Activated naive CD4-positive, alpha-beta T cell treated with anti-CD3 and anti-CD28 coated beads, Interleukin-2, amount 50 U/mL, for 72 hours (primary cell): ENCODE data around the gene PTGR3. TPM values are rescaled to one million over a fixed set of nuclear protein-coding genes. Genes with fewer than 3 reads are reported as not detected.
A peak's percentile ranks its signal among the peaks of the same experiment; 100 is the strongest.

Experiments used
- ATAC-seq, 2 donors: fragments of 150-1000 bp; cut with Tn5 transposase; 2 replicates each; pipeline ENCODE4 v1.10.0; 2021; ENCODE audit warnings: mild to moderate bottlenecking in 2 of 2, moderate library complexity in 2 of 2
- DNase-seq, 2 donors: peaks; one replicate each; pipeline ENCODE4 v3.0.0; 2021 to 2022; ENCODE audit warnings: low spot score in 2 of 2
- H3K27ac Mint-ChIP-seq, 2 donors: one replicate each; pipeline ENCODE4 v1.8.0; 2022; ENCODE audit warnings: mild to moderate bottlenecking in 2 of 2, mixed read lengths in 2 of 2
- H3K36me3 Mint-ChIP-seq, 2 donors: one replicate each; pipeline ENCODE4 v1.8.0; 2022; ENCODE audit warnings: mixed read lengths in 2 of 2
- H3K9me3 Mint-ChIP-seq, 2 donors: one replicate each; pipeline ENCODE4 v1.8.0; 2022; ENCODE audit warnings: mixed read lengths in 2 of 2
- total RNA-seq, 2 donors: library from RNA; stranded (reverse); gene quantifications; one replicate each; pipeline ENCODE4 v1.2.3, GENCODE V29; 2022

The PTGR3 gene
- total RNA-seq, 2 donors from 2014 or later: 25.9 to 31.6 TPM

DNA sequence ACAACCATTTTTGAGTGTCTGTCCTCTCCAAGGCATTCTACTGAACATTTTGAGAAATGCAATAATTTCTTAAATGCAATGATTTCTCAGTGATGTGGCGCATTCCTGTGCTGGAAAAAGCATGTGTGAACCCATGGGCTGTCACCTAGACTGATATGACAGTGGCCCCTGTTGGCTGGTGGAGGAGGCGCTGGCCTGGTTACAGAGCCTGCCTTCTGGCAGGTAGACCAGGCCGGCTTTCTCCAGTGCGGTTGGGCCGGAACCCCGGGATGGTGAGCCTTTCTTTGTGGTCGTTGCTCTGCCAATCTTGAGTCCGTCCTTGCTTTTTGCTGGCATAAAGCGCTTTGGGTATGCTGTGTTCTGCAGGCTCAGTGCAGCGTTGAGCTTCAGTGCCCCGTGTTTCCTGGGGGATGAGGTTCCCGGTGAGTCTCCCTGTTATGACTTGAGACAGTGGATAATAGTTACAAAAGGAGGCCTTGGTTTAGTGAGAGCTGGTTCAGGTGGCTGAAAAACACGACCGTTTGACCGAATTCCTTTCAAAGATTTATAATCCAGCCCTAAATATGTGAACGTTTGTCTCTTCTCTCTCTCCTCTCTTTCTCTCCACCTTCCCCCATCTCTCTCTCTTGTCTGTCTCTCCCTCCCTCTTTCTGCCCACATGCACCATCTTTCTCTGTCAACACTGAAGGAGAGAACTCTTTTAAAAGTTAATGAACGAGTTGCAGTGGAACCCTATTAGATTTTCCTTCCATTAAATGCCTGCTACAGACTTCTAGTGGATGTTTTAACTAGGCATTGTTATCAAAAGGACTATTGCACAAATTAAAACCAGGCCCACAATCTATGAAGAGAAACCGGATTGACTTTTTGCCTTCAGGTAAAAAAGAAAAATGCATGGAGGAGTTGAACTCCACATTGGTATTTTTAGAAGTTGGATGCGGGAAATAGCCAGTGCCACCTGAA is 35.7 kb upstream of the PTGR3 start:
- H3K27ac Mint-ChIP-seq: peak overlapping the region in 1 of 2 donors; percentile 96
- DNase-seq: no peak
- H3K36me3 Mint-ChIP-seq: peaks cover 10 to 24% of the 10 kb centered on the region in 2 donors
- no peaks in the 10 kb centered on the region for H3K9me3 Mint-ChIP-seq
- peak in 1 of 2 donors; percentile 26 for ATAC-seq

DNA sequence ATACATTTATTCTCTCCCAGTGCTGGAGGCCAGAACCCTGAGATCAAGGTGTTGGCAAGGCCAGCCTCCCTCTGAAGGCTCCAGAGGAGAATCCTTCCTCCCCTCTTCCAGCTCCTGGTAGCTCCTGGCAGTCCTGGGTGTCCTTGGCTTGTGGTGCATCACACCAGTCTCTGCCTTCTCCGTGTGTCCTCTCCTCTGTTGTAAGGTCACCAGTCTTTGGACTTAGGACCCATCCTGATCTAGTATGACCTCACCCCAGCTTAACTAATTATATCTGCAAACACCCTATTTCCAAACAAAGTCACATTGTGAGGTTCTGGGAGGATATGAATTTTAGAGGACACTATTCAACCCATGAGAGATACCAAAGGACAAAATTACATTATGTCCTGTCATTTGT is 32.8 kb upstream of the PTGR3 start:
- Mint-ChIP-seq H3K36me3 (peaks cover 7 to 33% of the 10 kb centered on the region in 2 donors), H3K27ac (no peak overlapping the region), H3K9me3 (no peaks in the 10 kb centered on the region)
- ATAC-seq: no peak
- DNase-seq: no peak

DNA sequence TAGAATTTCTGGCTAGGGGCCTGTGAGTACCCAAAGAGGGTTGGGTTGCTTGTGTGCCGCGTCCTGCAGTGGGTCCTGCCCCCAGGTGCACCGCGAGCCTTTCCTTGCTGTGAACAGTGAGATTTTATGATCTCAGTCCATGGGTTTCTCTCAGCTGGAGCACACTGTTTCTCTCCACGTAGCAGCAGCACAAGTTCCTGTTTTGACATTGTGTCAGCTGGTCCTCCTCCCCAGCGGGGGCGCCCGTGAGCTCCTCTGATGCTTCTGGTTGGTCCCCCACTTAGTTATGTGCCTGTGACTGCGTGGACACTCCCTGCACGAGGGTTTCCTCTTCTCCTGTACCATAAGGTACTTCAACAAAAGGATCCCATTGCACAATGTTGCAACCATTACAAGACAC is 31.5 kb upstream of the PTGR3 start:
- Mint-ChIP-seq H3K27ac (no peak overlapping the region), H3K36me3 (peaks cover 7 to 33% of the 10 kb centered on the region in 2 donors), H3K9me3 (no peaks in the 10 kb centered on the region)
- DNase-seq (no peak), ATAC-seq (no peak)

DNA sequence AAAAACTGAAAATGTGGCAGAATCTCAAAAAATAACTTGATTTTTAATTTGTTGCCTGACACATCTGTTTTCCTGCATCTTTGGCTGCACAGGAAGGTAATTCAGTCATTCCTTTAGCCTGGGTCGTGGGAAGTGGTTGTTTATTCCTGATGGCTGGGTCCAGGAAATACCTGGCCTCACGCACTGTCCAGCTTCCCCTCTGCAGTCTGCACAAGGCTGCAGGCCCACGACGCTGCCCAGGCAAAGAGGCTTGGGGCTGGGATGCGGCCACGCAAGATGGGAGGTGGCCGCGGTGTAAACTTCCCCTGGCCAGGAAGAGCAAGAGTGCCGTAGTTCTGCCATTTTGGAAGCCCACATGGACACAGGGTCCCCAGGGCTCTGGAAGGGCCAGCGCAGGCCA is 29.8 kb upstream of the PTGR3 start:
- ATAC-seq (no peak), DNase-seq (no peak)
- Mint-ChIP-seq H3K27ac (no peak overlapping the region), H3K9me3 (no peaks in the 10 kb centered on the region), H3K36me3 (peaks cover 7 to 33% of the 10 kb centered on the region in 2 donors)

DNA sequence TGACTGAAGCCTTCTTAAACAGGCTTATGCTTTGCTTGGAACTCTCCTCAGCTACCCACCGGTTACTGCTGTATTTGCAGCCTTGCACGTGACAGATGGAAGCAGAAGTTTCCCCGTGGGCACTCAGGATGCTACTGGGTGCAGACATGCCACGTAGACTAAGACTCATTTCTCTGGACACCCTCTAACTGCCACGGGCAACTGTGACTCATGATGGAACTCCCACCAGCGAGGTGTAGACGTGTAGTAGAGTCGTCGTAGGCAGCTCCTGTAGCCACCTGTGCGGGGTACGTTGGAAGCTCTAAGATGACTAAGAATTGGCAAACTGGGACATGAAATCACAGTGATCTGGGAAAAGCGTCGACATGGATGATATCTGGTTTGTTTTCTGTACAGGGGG is 29.2 kb upstream of the PTGR3 start:
- peaks cover 7 to 33% of the 10 kb centered on the region in 2 donors for H3K36me3 Mint-ChIP-seq
- DNase-seq: no peak
- peak overlapping the region in 1 of 2 donors; percentile 8 for H3K27ac Mint-ChIP-seq
- no peaks in the 10 kb centered on the region for H3K9me3 Mint-ChIP-seq
- no peak for ATAC-seq

DNA sequence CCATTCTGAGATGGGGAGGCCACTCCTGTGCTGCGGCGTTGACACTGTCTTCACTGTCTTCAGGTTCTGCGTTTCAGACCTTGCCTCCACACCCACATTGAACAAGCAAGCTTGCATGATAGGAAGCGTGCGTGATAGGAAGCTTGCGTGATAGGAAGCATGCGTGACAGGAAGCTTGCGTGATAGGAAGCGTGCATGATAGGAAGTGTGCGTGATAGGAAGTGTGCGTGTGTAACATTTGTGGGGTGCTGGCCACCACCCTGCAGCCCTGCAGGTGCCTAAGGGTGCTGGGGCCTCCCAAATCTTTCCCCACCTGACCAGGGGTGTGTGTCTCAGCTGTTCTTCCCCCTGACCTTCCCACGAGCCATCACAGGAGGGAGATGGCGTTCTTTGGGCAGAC is 27.0 kb upstream of the PTGR3 start:
- H3K36me3 Mint-ChIP-seq: peaks cover 7 to 22% of the 10 kb centered on the region in 2 donors
- DNase-seq (no peak), ATAC-seq (no peak)
- H3K9me3 Mint-ChIP-seq: no peaks in the 10 kb centered on the region
- H3K27ac Mint-ChIP-seq: no peak overlapping the region

DNA sequence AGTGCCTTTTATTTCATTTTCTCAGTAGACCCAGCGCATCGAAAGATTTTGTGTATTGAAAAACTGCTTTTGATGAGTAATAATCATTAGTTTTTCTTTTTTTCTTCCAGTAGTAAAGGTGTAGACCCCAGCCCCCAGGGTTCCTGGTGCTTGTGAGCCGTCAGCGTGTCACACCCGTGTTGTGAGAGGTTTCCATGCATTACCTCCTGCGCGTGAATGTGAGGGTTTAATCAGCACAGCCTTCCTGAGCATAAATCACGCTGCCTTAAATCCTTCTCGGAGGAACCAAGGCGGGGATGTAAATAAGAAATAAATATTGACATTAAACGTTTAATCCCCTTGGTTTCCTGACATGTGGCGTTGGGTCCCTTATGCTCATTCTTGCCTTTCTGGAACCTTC is 26.0 kb upstream of the PTGR3 start:
- H3K36me3 Mint-ChIP-seq: peaks cover 7 to 18% of the 10 kb centered on the region in 2 donors

DNA sequence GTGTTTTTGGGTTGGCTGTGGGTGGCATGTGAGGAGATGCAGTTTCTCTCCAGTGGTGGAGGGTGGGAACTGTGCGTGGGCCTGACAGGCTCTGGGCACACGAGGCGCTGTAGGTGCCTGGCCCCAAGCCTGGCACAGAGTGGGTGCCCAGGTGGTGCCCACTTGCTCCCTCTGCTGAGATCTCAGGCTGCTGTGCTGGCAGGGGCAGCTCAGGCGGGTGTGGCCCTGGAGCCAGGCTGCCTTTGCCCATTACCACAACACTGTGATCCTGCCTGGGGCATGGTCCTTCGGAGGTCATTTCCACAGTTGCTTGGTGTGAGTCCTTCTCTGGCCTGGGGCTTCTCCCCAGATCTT is 22.1 kb upstream of the PTGR3 start:
- ATAC-seq: no peak
- H3K36me3 Mint-ChIP-seq: peaks cover 0 to 15% of the 10 kb centered on the region in 2 donors
- no peak overlapping the region for H3K27ac Mint-ChIP-seq

More for the DNA sequence above, 26.0 kb upstream of the PTGR3 start:
- ATAC-seq (no peak), DNase-seq (no peak)
- H3K9me3 Mint-ChIP-seq: no peaks in the 10 kb centered on the region
- H3K27ac Mint-ChIP-seq: no peak overlapping the region

DNA sequence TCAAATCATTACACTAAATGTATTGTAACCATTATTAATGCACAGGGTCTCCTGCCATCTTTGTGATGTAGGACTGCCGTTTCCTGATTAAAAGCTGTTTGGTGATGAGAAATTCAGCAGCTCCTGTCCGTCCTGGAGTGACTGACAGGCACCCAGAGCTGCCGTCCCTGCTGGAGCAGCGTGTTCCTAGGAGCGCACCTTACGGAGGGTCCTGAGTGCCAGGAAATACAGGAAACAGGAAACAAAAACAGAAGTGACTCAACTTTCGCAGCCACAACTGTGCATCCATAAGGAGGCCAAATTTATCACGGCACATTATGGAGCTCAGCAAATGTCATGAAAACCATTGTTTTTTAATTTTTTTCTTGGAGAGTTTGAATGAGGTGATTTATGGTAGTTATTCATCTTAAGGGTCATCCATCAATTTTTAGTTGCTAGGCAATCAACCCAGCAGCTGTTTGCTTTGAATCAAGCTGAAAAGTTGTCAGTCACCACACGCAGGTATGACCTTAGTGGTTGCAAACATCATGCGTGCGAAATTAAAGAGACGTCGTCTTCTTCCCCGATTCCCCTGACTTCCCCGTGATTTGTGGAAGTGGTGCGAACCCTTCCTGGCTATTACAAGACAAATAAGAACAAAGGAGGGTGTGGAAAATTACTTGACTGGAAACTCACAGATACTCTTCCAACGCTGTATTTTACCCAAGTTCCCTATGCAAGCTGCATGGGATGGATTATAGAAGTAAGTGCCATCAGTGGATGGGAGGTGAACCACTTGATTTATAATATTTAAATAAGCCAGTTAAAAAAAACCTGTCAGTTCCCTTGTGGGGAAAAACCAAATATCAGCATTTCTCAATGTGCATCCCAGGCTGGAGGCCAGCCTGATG is 21.5 kb upstream of the PTGR3 start:
- Mint-ChIP-seq H3K36me3 (peaks cover 0 to 15% of the 10 kb centered on the region in 2 donors), H3K9me3 (no peaks in the 10 kb centered on the region), H3K27ac (no peak overlapping the region)
- ATAC-seq (no peak), DNase-seq (no peak)

More for the DNA sequence above, 22.1 kb upstream of the PTGR3 start:
- no peak for DNase-seq
- H3K9me3 Mint-ChIP-seq: no peaks in the 10 kb centered on the region

DNA sequence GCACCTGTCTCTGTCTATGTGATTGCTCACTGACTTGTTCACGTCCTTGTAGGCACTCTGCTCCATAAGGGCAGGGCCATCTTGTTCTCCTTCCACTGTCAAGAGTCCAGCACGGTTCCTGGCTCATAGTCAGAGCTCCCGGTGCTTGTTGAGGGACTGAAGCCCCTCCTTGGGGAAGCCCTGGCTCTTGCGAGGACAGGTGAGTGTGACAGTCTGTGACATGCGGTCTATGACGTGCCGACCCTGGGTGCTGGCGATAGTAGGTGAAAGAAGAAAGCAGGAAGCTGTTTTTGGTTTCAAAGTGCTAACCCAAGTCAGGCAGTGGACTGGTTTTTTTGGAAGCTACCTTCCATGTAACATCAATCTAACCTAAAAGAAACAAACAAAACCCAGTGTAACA is 20.5 kb upstream of the PTGR3 start:
- peaks cover 0 to 15% of the 10 kb centered on the region in 2 donors for H3K36me3 Mint-ChIP-seq

DNA sequence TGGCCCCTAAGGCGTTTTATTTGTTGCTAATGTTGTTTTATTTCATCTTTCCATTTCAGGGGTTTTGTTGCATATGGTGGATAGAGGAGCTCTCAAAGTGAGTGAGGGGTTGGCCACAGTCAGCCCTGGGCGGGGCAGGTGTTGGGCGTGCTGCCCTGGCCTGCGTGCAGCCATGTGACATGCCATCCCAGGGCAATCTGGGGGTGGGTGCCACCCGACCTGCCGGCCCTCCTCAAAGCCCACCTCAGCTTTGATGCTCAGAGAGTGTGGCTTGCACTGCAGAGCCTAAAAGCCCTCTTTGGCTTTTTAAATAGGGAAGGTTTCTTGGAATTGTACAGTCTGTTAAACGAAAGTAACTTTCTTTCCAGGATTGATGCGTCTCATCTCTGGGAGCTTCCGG is 20.0 kb upstream of the PTGR3 start:
- H3K36me3 Mint-ChIP-seq: peaks cover 0 to 15% of the 10 kb centered on the region in 2 donors
- no peaks in the 10 kb centered on the region for H3K9me3 Mint-ChIP-seq
- DNase-seq (no peak), ATAC-seq (no peak)
- H3K27ac Mint-ChIP-seq: no peak overlapping the region

More for the DNA sequence above, 20.5 kb upstream of the PTGR3 start:
- DNase-seq (no peak), ATAC-seq (peak in 1 of 2 donors; percentile 36)
- no peaks in the 10 kb centered on the region for H3K9me3 Mint-ChIP-seq
- no peak overlapping the region for H3K27ac Mint-ChIP-seq

DNA sequence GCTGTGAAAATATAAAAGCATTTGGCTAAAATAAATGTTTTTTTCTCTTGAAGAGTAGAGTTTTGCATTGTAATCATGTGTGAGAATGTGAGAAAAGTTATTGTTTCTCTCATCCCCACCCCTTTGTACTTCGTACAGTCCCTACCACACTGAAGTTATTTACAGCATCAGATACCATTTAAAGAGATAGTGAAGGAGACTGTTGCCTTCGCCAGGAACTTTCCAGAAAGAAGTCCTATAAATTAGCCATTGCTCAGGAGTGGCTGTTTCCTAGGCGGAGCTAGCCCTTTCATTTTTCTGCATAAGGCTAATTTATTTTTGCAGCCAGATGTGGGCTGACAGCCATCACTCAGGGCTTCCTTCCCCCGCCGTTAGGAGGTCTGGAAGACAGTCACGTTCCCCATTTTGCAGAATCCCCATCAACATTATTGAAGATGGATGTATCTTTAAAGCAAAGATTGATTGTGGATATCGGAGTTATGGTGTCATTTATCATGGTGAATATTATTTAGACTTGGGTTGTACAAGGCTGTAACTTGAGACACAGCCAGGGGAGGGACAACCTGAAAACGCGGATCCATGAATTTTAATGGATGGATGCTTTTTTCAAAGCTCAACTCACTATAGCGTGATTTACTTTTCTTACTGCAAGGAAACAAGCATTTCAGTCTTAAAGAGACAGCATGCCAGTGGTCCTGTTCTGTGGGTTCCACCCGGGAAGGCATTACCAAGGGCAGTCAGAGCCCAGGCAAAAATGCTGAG is 18.8 kb upstream of the PTGR3 start:
- Mint-ChIP-seq H3K27ac (peak overlapping the region in 1 of 2 donors; percentile 73), H3K9me3 (no peaks in the 10 kb centered on the region), H3K36me3 (peaks cover 0 to 15% of the 10 kb centered on the region in 2 donors)
- ATAC-seq (no peak), DNase-seq (no peak)

DNA sequence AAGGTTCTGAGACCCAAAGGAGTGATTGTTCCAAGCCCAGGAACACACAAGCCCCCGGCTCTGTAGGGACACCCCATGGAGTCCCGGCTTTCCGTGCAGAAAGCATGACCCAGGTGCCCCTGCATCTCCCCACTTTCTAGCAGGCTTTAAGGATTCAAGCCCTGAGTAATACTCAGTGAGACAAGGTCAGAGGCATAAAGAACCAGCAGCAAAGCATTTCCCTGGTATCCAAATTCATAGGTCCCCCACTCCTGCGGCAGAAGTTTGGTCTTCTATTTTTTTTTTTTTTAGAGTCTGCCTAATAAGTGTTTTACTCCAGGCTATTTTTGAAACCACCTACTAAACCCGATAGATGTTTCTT is 18.0 kb upstream of the PTGR3 start:
- peaks cover 0 to 15% of the 10 kb centered on the region in 2 donors for H3K36me3 Mint-ChIP-seq
- no peaks in the 10 kb centered on the region for H3K9me3 Mint-ChIP-seq
- H3K27ac Mint-ChIP-seq: peak overlapping the region; percentile 60 to 73
- DNase-seq (no peak), ATAC-seq (peak in 1 of 2 donors; percentile 20)

DNA sequence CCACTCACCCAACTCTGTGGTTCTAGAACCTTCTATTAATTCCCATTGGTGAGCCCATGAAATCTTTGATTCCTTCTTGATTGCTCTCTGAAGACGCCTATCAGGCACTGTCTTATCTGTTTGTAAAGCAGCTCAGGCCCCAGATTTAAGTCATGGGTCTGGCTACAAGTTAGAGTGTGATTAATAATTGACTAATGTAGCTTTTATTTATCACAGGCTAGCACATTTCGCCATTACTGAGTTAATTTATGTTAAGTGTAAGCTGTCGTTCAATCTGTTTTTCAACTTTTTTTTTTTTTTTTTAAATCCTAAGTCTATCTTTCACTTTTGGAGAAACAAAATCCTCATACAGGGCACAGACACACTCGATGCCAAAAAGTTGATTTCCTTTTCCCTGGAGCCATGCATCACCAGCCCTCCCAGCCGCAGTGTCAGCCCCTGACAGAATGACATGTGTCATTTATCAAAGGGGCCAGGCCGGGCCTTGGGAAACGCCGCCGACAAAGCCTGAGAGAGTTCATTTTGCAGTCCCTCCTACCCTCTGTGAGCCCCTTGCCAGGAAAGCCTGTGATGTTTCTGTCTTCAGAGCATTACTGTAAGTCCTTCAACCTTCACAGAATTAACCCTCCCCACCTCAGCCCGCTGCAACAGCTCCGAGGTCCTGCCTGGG is 17.5 kb upstream of the PTGR3 start:
- peaks cover 0 to 15% of the 10 kb centered on the region in 2 donors for H3K36me3 Mint-ChIP-seq
- H3K9me3 Mint-ChIP-seq: no peaks in the 10 kb centered on the region
- peak overlapping the region; percentile 60 to 73 for H3K27ac Mint-ChIP-seq
- DNase-seq: no peak
- peak; percentile 43 to 64 for ATAC-seq

DNA sequence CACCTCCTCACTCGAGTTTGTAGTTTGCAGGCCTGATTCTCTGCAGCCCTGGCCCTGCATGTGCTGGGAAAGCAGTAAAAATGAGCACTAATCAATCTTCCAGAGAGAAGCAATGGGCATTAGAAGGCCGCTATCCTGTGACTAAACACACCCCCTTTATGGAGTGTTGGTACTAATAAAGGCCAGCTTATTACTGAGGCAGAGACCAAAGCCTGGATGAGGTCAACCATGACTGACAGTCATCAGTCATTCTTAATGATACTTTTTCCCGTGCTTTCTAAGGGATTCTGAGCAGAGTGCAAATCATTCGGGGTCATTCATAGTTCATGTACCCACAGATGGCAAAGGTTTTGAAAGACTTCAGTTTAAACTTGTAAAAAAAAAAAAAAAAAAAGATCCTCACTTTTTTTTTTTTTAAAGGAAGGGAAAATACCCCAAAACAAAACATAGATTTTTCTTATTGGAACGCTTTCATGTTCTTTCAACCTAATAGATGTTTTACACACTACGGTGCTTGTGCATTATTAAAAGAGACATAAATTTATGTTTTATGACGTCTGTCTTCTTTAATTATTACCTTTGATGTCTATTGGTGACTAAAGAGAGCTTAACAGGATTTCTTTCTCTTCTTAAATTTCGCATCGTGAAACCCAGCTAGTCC is 14.9 kb upstream of the PTGR3 start:
- DNase-seq (no peak), ATAC-seq (peak in 1 of 2 donors; percentile 28)
- H3K9me3 Mint-ChIP-seq: no peaks in the 10 kb centered on the region
- H3K36me3 Mint-ChIP-seq: peaks cover 0 to 2% of the 10 kb centered on the region in 2 donors
- no peak overlapping the region for H3K27ac Mint-ChIP-seq
